SU-DHL-6 (cell line): ENCODE data around the gene DENND5B.

Experiments used
- CTCF ChIP-seq: fragments of 200-600 bp; sonication (generic); IDR thresholded peaks from one replicate; pipeline ENCODE4 v1.5.1; 2017; ENCODE audit warnings: antibody characterized with exemption, mild to moderate bottlenecking, low read length, moderate library complexity; ENCODE audit not compliant: insufficient read depth, poor library complexity, severe bottlenecking
- EZH2phosphoT487 ChIP-seq: fragments of 200-600 bp; sonication (generic), shearing (Covaris generic); conservative IDR thresholded peaks from 2 replicates; pipeline ENCODE4 v1.6.1; 2018; ENCODE audit warnings: mild to moderate bottlenecking, antibody characterized with exemption, low read length, moderate library complexity, mixed read lengths

GRCh38 chr12:31339831-31340622, 250.9 kb downstream of the DENND5B start:
- TF ChIP-seq EZH2phosphoT487, result no peak
- no peak for TF ChIP-seq CTCF
